ENCODE measurements around the gene SMAD6.

The SMAD6 gene

DNA sequence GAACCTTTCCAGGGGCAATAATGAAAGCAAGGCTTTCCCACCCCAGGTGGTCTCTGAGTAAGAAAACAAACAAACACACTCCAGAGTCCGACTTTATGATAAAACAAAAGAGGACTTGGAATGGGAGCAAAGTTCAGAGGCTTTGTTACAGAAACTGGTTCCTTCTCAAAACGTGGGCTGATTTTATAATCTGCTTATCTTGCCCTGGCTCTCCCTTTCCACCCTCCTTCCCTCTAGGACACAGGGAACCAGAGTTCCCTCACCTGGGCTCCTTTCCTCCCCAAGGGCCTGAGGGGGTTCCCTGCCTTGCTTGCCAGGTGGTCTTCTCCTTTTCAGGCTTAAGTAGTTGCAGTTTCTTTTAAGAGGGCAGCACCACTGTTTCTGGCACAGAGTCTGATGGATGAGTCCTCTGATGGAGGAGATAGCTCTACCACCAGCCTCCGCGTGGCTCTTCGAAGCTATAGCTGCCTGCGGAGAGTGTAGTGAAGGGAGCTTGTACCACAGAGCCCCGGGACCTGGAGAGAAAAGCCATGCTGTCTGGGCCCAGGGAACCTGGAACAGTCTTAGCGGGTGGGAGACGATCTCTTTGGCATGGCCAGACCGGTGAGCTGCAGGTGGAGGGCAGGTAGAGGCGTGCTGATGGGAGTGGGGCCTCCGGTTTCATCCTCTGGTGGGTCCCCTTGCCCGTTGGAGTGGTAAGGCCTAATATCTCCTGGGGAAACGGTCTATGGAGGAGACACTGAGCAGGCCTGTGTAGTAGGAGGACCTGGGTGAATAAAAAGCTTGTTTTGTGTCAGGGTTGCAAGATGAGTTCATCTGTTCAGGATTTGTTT is 68.7 kb downstream of the SMAD6 start:
- no peak overlapping the region for H3K4me3 ChIP-seq (ENCODE audit: low read depth, low read length)
- DNase-seq (ENCODE audit: low read depth): no peak
- TF ChIP-seq, protein P1, sequence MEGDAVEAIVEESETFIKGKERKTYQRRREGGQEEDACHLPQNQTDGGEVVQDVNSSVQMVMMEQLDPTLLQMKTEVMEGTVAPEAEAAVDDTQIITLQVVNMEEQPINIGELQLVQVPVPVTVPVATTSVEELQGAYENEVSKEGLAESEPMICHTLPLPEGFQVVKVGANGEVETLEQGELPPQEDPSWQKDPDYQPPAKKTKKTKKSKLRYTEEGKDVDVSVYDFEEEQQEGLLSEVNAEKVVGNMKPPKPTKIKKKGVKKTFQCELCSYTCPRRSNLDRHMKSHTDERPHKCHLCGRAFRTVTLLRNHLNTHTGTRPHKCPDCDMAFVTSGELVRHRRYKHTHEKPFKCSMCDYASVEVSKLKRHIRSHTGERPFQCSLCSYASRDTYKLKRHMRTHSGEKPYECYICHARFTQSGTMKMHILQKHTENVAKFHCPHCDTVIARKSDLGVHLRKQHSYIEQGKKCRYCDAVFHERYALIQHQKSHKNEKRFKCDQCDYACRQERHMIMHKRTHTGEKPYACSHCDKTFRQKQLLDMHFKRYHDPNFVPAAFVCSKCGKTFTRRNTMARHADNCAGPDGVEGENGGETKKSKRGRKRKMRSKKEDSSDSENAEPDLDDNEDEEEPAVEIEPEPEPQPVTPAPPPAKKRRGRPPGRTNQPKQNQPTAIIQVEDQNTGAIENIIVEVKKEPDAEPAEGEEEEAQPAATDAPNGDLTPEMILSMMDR (IDR thresholded peaks at IDR 0.05; ENCODE audit: low read depth, low read length, missing control alignments): no peak

DNA sequence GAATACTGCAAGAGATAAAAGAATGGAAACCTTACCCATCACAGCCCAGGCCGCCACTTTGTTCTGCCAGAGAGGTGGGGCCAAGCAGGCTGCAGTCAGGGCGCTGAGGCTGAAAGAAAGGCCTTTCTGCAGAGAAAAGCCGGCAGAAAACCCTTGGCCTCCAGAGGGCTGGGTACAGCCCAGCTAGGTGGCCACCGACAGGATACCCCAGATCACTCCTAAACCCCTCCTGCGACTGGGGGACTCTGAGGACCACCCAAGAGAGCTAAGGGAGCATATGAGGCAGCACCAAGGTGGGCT is 69.3 kb downstream of the SMAD6 start:
- no peak overlapping the region for H3K4me3 ChIP-seq (ENCODE audit: low read depth, low read length)
- no peak for DNase-seq (ENCODE audit: low read depth)
- TF ChIP-seq, protein P1 (IDR thresholded peaks at IDR 0.05; ENCODE audit: low read depth, low read length, missing control alignments): no peak

GRCh38 chr15:66772604-66773128 is 70.6 kb downstream of the SMAD6 start:
- TF ChIP-seq, protein P1 (IDR thresholded peaks at IDR 0.05; ENCODE audit: low read depth, low read length, missing control alignments): no peak
- H3K4me3 ChIP-seq (ENCODE audit: low read depth, low read length): no peak overlapping the region
- no peak for DNase-seq (ENCODE audit: low read depth)

DNA sequence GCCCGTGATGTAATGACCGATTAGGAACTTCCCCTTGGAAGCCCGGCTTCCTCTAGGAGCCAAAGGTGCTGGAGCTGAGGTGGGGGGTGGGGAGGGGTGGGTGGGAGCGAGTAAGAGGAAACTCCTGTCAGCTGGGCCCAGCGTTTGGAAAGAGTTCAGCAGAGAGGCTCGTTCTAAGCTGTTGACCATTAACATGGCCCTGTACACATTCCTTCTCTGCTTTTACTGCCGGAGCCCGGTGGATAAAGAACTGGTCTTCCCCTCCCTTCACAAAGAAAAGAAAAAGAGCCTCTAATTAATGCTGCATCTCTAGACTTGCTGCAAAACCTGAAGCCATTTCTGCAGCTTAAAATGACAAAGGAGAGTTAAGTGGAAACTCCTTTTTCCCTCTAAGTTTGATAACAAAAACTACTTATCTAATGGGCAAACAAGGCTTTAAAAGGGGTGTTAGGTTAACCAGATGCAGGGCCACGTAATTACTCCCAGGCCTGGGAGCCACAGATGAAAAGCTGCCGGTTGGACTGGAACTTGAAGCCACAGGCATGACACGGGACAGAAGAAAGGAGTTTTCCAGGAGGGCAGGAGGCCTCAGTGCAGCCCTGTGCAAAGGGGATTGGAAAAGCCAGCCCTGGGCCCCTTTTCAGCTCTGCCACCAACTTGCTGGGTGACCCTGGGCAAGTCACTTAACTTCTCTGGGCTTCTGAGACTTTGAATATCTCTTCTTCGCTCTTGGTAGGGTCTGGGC is 71.3 kb downstream of the SMAD6 start:
- TF ChIP-seq, protein P1 (IDR thresholded peaks at IDR 0.05; ENCODE audit: low read depth, low read length, missing control alignments): no peak
- no peak overlapping the region for H3K4me3 ChIP-seq (ENCODE audit: low read depth, low read length)
- no peak for DNase-seq (ENCODE audit: low read depth)

GRCh38 chr15:66774001-66774814 is 72.2 kb downstream of the SMAD6 start:
- H3K4me3 ChIP-seq (ENCODE audit: low read depth, low read length): no peak overlapping the region
- DNase-seq (ENCODE audit: low read depth): no peak
- TF ChIP-seq, protein P1 (IDR thresholded peaks at IDR 0.05; ENCODE audit: low read depth, low read length, missing control alignments): peak; percentile 84

- H3K4me3 ChIP-seq (ENCODE audit: low read depth, low read length): no peak overlapping the region
- DNase-seq (ENCODE audit: low read depth): no peak
- TF ChIP-seq, protein P1 (IDR thresholded peaks at IDR 0.05; ENCODE audit: low read depth, low read length, missing control alignments): no peak
Observed at GRCh38 chr15:66775127-66776105, 73.4 kb downstream of the SMAD6 start.
